Suprapubic skin (tissue), 4 donors: ENCODE measurements around the gene PIM1. TPM values are rescaled to one million over a fixed set of nuclear protein-coding genes. Genes with fewer than 3 reads are reported as not detected.

Experiments
- DNase-seq, 2 donors: peaks; one replicate each; pipeline ENCODE4 v3.0.0-alpha.2; 2019; ENCODE audit warnings: low spot score in 2 of 2
- H3K27ac ChIP-seq: fragments of 200-600 bp; sonication (generic); one replicate; pipeline ENCODE4 v1.5.1; 2019
- H3K27me3 ChIP-seq: fragments of 200-600 bp; sonication (generic); one replicate; pipeline ENCODE4 v1.5.1; 2019
- H3K36me3 ChIP-seq: fragments of 200-600 bp; sonication (generic); one replicate; pipeline ENCODE4 v1.5.1; 2019
- H3K4me1 ChIP-seq: fragments of 200-600 bp; sonication (generic); one replicate; pipeline ENCODE4 v1.5.1; 2019
- H3K4me3 ChIP-seq: fragments of 200-600 bp; sonication (generic); one replicate; pipeline ENCODE4 v1.5.1; 2019; ENCODE audit warnings: mild to moderate bottlenecking
- H3K9me3 ChIP-seq: fragments of 200-600 bp; sonication (generic); one replicate; pipeline ENCODE4 v1.5.1; 2019
- CTCF ChIP-seq, 2 donors: fragments of 200-600 bp in 1 of 2; fragments of 450-650 bp in 1 of 2; sonication (generic) in 1 of 2; IDR thresholded peaks; one replicate each; pipeline ENCODE4 v1.5.1; 2016 to 2019; ENCODE audit warnings: antibody characterized with exemption in 2 of 2, mild to moderate bottlenecking in 1 of 2, moderate library complexity in 1 of 2
- EP300 ChIP-seq: sonication (generic); formaldehyde crosslinking; IDR thresholded peaks from one replicate; pipeline ENCODE4 v1.6.1; 2017; ENCODE audit warnings: antibody characterized with exemption
- POLR2A ChIP-seq, 2 donors: fragments of 450-650 bp; IDR thresholded peaks; one replicate each; pipeline ENCODE4 v1.6.1; 2017; ENCODE audit warnings: antibody characterized with exemption in 2 of 2, mild to moderate bottlenecking in 2 of 2, moderate library complexity in 2 of 2
- POLR2AphosphoS5 ChIP-seq, 3 donors: sonication (generic); formaldehyde crosslinking; IDR thresholded peaks; one replicate each; pipeline ENCODE4 v1.6.1; 2017; ENCODE audit warnings: antibody characterized with exemption in 3 of 3
- WGBS: methylation state at CpG from one replicate; pipeline ENCODE4 v1.1.5; 2018; 5-methylcytosine and 5-hydroxymethylcytosine counted together
- total RNA-seq, 4 donors: library from RNA; depleted of rRNA; stranded (reverse); fragments of >200 nt; gene quantifications; one replicate each; pipeline ENCODE4 v1.1.0, GENCODE V29; 2016

Gene PIM1
- total RNA-seq, 4 donors from 2014 or later, result 63.6 to 158 (median 110) TPM

DNA sequence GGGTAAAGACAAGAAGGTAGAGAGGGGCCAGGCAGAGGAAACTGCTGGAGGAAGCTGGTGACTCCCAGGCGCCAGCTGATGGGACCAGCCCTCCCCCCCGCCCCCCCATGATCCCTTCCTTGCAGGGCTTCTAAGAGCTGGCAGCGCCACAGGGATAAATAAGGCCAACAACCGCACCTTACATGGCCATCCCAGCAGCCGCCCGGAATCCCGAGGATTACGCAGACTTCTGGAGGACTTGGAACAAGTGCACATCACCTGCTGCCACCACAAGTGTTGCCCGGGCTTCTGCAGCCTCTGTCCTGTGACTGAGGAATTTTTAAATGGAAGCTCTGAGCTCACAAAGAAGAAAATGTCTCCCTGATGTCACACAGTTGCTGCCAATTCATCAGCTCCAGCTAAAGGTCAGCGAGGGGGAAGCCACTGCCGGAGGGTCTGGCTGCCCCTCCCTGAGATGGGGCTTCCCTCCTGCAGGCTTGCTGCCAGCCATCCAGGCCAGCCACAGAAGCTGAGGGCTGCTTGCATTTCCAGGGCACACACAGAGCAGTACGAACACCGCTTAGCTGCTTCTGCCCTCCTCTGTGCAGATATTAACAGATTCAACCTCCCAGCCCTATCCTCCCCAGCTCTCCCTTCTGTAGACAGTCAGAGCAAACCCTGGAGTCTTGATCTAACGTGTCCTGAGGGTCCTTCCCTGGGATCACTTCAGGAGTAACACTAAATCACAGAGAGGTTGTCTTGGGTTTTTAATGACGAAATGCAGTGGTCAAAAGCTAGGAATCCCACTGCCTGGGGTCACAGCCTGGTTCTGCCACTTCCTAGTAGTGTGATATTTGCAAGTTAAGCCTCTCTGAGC, 38.6 kb upstream of the PIM1 start:
- Histone ChIP-seq H3K4me1 (peaks cover 31% of the 10 kb centered on the region), H3K9me3 (no peaks in the 10 kb centered on the region), H3K4me3 (no peak overlapping the region), H3K36me3 (no peaks in the 10 kb centered on the region), H3K27ac (peak overlapping the region; percentile 61), H3K27me3 (no peaks in the 10 kb centered on the region)
- TF ChIP-seq EP300, result peak; percentile 36
- no peak for TF ChIP-seq POLR2A (IDR thresholded peaks at IDR 0.05)
- WGBS, result 37% methylated on average over 14 of the region's 15 CpGs
- no peak for DNase-seq

GRCh38 chr6:37131960-37132253, 38.0 kb upstream of the PIM1 start:
- Histone ChIP-seq H3K4me1 (peaks cover 31% of the 10 kb centered on the region), H3K4me3 (no peak overlapping the region), H3K9me3 (no peaks in the 10 kb centered on the region), H3K27me3 (no peaks in the 10 kb centered on the region), H3K36me3 (no peaks in the 10 kb centered on the region), H3K27ac (peak overlapping the region; percentile 61)
- DNase-seq, result no peak
- no peak for TF ChIP-seq POLR2AphosphoS5 (IDR thresholded peaks at IDR 0.05)
- TF ChIP-seq EP300, result no peak
- TF ChIP-seq POLR2A (IDR thresholded peaks at IDR 0.05), result no peak
- TF ChIP-seq CTCF (IDR thresholded peaks at IDR 0.05), result no peak

- TF ChIP-seq POLR2AphosphoS5 (IDR thresholded peaks at IDR 0.05), result no peak
- no peak for TF ChIP-seq CTCF (IDR thresholded peaks at IDR 0.05)
- TF ChIP-seq POLR2A (IDR thresholded peaks at IDR 0.05), result no peak
- no peak for TF ChIP-seq EP300
- Histone ChIP-seq H3K4me3 (no peak overlapping the region), H3K4me1 (peaks cover 37% of the 10 kb centered on the region), H3K27me3 (no peaks in the 10 kb centered on the region), H3K9me3 (no peaks in the 10 kb centered on the region), H3K36me3 (no peaks in the 10 kb centered on the region), H3K27ac (peak overlapping the region; percentile 71)
- no peak for DNase-seq
- WGBS, result 72% methylated on average over 8 of the region's 8 CpGs
These were observed 35.9 kb upstream of the PIM1 start for GRCh38 chr6:37134036-37134395.

DNA sequence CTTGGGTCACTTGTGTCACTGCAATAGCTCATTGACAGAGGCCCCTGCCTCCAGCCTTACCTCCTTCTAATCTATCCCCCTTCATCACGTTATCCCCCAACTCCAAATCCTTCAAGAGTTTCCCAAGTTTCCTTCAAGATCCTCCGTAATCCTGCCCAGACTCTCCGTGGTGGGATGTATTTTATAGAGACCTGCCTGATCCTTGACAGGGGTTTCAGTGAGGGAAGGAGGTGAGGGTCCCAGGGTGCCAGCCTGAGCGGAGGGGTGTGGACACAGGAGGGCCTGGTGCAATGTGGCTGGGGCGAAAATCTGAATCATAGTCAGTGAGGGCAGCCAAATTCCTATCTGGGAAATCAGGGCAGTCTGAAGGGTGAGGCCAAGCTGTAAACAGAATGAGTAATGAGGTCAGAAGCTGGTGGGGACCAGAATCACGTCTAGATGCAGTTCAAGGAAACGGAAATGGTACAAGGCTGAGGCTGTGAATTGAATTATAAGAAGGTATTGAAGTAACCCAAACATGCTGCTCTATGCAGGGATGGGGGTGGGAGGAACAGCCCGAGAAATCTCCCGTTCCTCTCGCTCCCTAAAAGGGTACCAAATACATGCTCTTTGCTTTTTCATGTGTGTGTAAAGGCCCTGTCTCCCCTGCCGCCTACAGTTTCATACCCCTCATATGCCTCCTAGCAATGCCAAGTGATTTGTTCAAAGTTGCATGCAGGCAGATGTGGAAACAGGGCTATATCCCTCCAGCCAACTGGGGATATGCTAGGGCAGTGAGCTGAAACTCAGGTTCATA, 35.4 kb upstream of the PIM1 start:
- H3K4me1 ChIP-seq, result peaks cover 37% of the 10 kb centered on the region
- DNase-seq, result peak in 1 of 2 donors; percentile 75
- H3K27me3 ChIP-seq, result no peaks in the 10 kb centered on the region
- H3K9me3 ChIP-seq, result no peaks in the 10 kb centered on the region
- H3K4me3 ChIP-seq, result no peak overlapping the region
- TF ChIP-seq CTCF (IDR thresholded peaks at IDR 0.05) (no peak), EP300 (no peak), POLR2A (IDR thresholded peaks at IDR 0.05) (no peak), POLR2AphosphoS5 (IDR thresholded peaks at IDR 0.05) (peak in 1 of 3 donors; percentile 72)
- H3K36me3 ChIP-seq, result no peaks in the 10 kb centered on the region
- 48% methylated on average over 11 of the region's 11 CpGs for WGBS
- H3K27ac ChIP-seq, result peak overlapping the region; percentile 71

- DNase-seq, result no peak
- Histone ChIP-seq H3K9me3 (no peaks in the 10 kb centered on the region), H3K27ac (no peak overlapping the region), H3K36me3 (no peaks in the 10 kb centered on the region), H3K27me3 (no peaks in the 10 kb centered on the region), H3K4me3 (no peak overlapping the region), H3K4me1 (peaks cover 31% of the 10 kb centered on the region)
- 80% methylated on average over 9 of the region's 9 CpGs for WGBS
- TF ChIP-seq CTCF (IDR thresholded peaks at IDR 0.05) (no peak), EP300 (no peak), POLR2AphosphoS5 (IDR thresholded peaks at IDR 0.05) (no peak), POLR2A (IDR thresholded peaks at IDR 0.05) (no peak)
These were observed 33.9 kb upstream of the PIM1 start for GRCh38 chr6:37135835-37136694.
